SK-N-DZ (cell line): ENCODE results near the gene AADACL3.

Experiments used
- DNase-seq: peaks from one replicate; pipeline ENCODE4 v3.0.0-alpha.2; 2015; ENCODE audit warnings: low spot score
- small RNA-seq, 2 experiments: library from RNA; depleted of rRNA; stranded (forward); fragments of <200 nt; gene quantifications; one replicate each; pipeline ENCODE3, GENCODE V24; 2014

AADACL3 gene

GRCh38 chr1:12764016-12764415, 48.1 kb downstream of the AADACL3 start:
- DNase-seq: no peak

DNA sequence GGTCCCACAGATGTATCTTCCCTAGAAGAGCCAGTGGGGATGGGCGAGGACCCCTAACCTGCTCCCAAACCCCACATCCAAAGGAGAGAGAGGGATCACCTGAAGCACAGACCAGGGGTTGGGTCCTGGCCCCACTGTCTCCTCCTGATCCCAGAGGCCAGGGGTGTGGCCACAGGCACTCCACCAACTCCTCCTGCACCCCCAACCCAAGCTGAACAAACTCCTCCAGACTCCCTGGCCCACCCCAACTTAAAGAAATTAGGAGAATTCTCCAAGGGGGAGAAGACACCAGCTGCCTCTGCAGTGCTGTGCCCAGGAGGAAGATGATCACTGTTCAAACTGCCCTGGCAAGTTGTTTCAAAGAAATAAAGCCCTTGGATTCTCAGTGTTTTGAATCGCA, 53.1 kb downstream of the AADACL3 start:
- no peak for DNase-seq

GRCh38 chr1:12769976-12770505, 54.1 kb downstream of the AADACL3 start:
- no peak for DNase-seq

DNA sequence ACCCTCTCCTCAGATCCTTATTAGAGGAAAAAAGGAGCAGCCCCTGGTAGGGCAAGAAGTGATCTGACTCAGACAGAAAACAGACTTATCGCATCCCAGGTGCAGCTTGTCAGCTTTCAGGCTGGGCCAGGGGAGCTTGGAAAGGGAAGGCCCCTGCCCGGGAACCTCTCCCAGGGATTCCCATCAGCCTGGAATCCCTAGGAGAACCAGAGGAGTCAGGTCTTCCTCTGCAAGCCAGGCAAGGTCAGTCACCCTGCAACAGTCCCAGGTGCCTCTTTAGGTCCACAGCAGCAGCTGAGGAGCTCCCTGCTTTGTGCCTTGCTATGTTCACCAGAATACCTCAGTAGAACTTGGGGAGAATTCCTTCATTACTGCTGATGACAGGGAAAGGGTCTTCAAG, 54.7 kb downstream of the AADACL3 start:
- no peak for DNase-seq

- no peak for DNase-seq
Observed at GRCh38 chr1:12771186-12771585, 55.3 kb downstream of the AADACL3 start.

DNA sequence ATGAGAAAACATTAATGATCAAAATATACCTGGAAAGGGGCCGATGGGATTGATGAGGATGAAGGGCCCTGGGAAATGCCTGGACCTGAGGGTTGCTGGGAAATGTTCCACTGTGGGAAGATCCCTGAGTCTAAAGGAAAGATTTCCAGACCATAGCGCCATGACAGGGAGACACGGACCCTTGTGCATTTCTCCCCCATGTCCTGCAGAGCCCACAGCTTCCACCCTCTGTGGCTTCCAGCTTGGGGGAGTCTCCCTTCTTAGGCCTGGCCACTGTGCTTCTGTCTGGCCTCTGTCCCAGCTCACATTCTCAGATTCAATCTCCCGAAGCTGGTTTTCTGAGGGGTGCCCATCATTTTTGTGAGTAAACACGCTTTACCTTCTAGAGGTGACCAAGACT, 56.6 kb downstream of the AADACL3 start:
- no peak for DNase-seq

GRCh38 chr1:12773438-12773837, 57.5 kb downstream of the AADACL3 start, which contains the start of gene PRAMEF12:
TSS of gene PRAMEF12 (plus strand) at chr1:12773738. CDS start at chr1:12774868, 1,130 bp downstream.
- no peak for DNase-seq

GRCh38 chr1:12774801-12775345, 59.0 kb downstream of the AADACL3 start:
- no peak for DNase-seq

DNA sequence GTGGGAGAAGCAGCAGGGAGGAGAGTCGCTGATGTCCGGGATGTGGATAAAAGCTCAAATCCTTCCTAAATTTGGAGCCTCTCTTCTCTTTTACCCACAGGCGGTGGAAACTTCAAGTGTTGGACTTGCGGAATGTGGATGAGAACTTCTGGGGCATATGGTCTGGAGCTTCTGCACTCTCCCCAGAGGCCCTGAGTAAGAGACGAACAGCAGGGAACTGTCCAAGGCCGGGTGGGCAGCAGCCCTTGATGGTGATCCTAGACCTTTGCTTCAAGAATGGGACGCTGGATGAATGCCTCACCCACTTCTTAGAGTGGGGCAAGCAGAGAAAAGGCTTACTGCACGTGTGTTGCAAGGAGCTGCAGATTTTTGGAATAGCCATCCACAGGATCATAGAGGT, 59.5 kb downstream of the AADACL3 start:
- no peak for DNase-seq

DNA sequence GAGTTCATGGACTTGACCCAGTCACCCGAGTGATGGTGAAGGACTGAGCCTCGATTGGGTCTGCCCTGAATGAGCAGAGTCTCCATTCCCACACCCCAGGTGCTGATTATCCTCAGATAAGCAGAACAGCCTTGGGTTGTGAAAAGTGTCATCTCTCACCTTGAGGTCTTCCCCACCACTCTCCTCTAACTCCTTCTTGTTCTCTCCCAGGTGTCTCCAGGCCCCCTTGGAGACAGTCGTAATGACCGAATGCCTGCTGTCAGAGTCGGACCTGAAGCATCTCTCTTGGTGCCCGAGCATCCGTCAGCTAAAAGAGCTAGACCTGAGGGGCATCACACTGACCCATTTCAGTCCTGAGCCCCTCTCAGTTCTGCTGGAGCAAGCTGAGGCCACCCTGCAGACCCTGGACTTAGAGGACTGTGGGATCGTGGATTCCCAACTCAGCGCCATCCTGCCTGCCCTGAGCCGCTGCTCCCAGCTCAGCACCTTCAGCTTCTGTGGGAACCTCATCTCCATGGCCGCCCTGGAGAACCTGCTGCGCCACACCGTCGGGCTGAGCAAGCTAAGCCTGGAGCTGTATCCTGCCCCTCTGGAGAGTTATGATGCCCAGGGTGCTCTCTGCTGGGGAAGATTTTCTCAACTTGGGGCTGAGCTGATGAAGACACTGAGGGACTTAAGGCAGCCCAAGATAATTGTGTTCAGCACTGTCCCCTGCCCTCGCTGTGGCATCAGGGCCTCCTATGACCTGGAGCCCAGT, 61.1 kb downstream of the AADACL3 start:
- DNase-seq: no peak

Small RNA genes lying within 50 kb of the gene (small RNA-seq; reads per million reads assigned to genes)
- gene AC244670.1: 0 reads per million in 2 experiments
